IMR-90 (cell line): Measurements from ENCODE around the gene SMPDL3A. TPM values are rescaled to one million over a fixed set of nuclear protein-coding genes. Genes with fewer than 3 reads are reported as not detected.

Experiments used
- ATAC-seq: fragments of 200-7000 bp; cut with Tn5 transposase; 2 replicates; pipeline ENCODE4 v1.9.1; 2020; ENCODE audit warnings: low read depth, mild to moderate bottlenecking, moderate library complexity
- BruUV-seq: library from RNA; stranded (reverse); fragments of 400-500 nt; replicated peaks from 2 replicates; lab custom pipeline; 2021; lab: Mats Ljungman, UMichigan
- CTCF ChIA-PET: fragments of 300-600 bp; formaldehyde crosslinking; extraction: SDS; loops from one replicate; lab custom pipeline; 2021; ENCODE audit warnings: antibody characterized with exemption; lab: Yijun Ruan, JAX
- POLR2A ChIA-PET: fragments of 300-600 bp; sonication (Branson Sonifier 250); formaldehyde crosslinking; loops from one replicate; lab custom pipeline; 2022; ENCODE audit warnings: antibody characterized with exemption; ENCODE audit not compliant: unreplicated experiment; lab: Charles Lee
- DNase-seq: peaks from one replicate; pipeline ENCODE4 v3.0.0; 2013
- H2AFZ ChIP-seq: replicated peaks from 2 replicates; pipeline ENCODE3; 2013; ENCODE audit warnings: low read length, mild to moderate bottlenecking; ENCODE audit not compliant: poor library complexity
- H2AK5ac ChIP-seq: 2 replicates; pipeline ENCODE4 v1.6.1; 2013; ENCODE audit warnings: low read depth, low read length, inconsistent platforms
- H2AK9ac ChIP-seq: replicated peaks from 2 replicates; pipeline ENCODE3; 2013; ENCODE audit warnings: mild to moderate bottlenecking, low read depth, low read length, moderate library complexity; ENCODE audit not compliant: poor library complexity
- H2BK120ac ChIP-seq: 2 replicates; pipeline ENCODE4 v1.6.1; 2013; ENCODE audit warnings: low read depth, low read length, inconsistent platforms
- H2BK15ac ChIP-seq: 3 replicates; pipeline ENCODE4 v1.6.1; 2013; ENCODE audit warnings: low read depth, low read length, inconsistent platforms
- H2BK20ac ChIP-seq: 2 replicates; pipeline ENCODE4 v1.6.1; 2013; ENCODE audit warnings: low read depth, mild to moderate bottlenecking, inconsistent platforms, low read length, moderate library complexity
- H2BK5ac ChIP-seq: 2 replicates; pipeline ENCODE4 v1.6.1; 2013; ENCODE audit warnings: mild to moderate bottlenecking, low read depth, low read length, inconsistent platforms; ENCODE audit not compliant: poor library complexity, severe bottlenecking
- H3K14ac ChIP-seq: replicated peaks from 2 replicates; pipeline ENCODE4 v1.6.1; 2013; ENCODE audit warnings: low read depth, low read length, inconsistent platforms
- H3K18ac ChIP-seq: 2 replicates; pipeline ENCODE4 v1.6.1; 2013; ENCODE audit warnings: low read depth, low read length, control low read depth
- H3K23ac ChIP-seq: 2 replicates; pipeline ENCODE4 v1.6.1; 2013; ENCODE audit warnings: low read depth, low read length, inconsistent platforms
- H3K27ac ChIP-seq: 2 replicates; pipeline ENCODE4 v1.5.1; 2013; ENCODE audit warnings: mild to moderate bottlenecking, control low read depth, low read length; ENCODE audit not compliant: insufficient read depth
- H3K27me3 ChIP-seq: 2 replicates; pipeline ENCODE4 v1.6.1; 2013; ENCODE audit warnings: low read length; ENCODE audit not compliant: control insufficient read depth, insufficient read depth
- H3K36me3 ChIP-seq: 2 replicates; pipeline ENCODE4 v1.6.1; 2013; ENCODE audit warnings: low read length, mixed read lengths; ENCODE audit not compliant: control insufficient read depth, insufficient read depth
- H3K4ac ChIP-seq: 2 replicates; pipeline ENCODE4 v1.6.1; 2013; ENCODE audit warnings: low read depth, low read length, inconsistent platforms
- H3K4me1 ChIP-seq: 2 replicates; pipeline ENCODE4 v1.6.1; 2013; ENCODE audit warnings: low read length, mixed read lengths; ENCODE audit not compliant: control insufficient read depth, insufficient read depth
- H3K4me2 ChIP-seq: 2 replicates; pipeline ENCODE4 v1.6.1; 2013; ENCODE audit warnings: low read depth, mild to moderate bottlenecking, control low read depth, low read length, moderate library complexity
- H3K4me3 ChIP-seq: 2 replicates; pipeline ENCODE4 v1.5.1; 2013; ENCODE audit warnings: low read depth, mild to moderate bottlenecking, control low read depth, low read length, moderate library complexity; ENCODE audit not compliant: insufficient read depth
- H3K56ac ChIP-seq: 2 replicates; pipeline ENCODE4 v1.6.1; 2013; ENCODE audit warnings: low read length, inconsistent platforms; ENCODE audit not compliant: insufficient read depth; ENCODE audit errors: extremely low read depth
- H3K79me1 ChIP-seq, 2 experiments: 2 replicates each; pipeline ENCODE4 v1.6.1; 2013; ENCODE audit warnings: low read length in 2 of 2, inconsistent platforms in 1 of 2, low read depth in 1 of 2
- H3K9ac ChIP-seq: 2 replicates; pipeline ENCODE4 v1.6.1; 2013; ENCODE audit warnings: low read depth, low read length, control low read depth
- H3K9me1 ChIP-seq: 2 replicates; pipeline ENCODE4 v1.6.1; 2013; ENCODE audit warnings: low read length, inconsistent platforms; ENCODE audit not compliant: insufficient read depth
- H3K9me3 ChIP-seq: 2 replicates; pipeline ENCODE4 v1.6.1; 2013; ENCODE audit warnings: low read length; ENCODE audit not compliant: control insufficient read depth, insufficient read depth
- H4K20me1 ChIP-seq: 2 replicates; pipeline ENCODE4 v1.6.1; 2013; ENCODE audit warnings: low read length, inconsistent platforms; ENCODE audit not compliant: insufficient read depth
- H4K5ac ChIP-seq: 2 replicates; pipeline ENCODE4 v1.6.1; 2013; ENCODE audit warnings: mild to moderate bottlenecking, low read depth, low read length, control low read depth
- H4K8ac ChIP-seq, 2 experiments: 2 replicates each; pipeline ENCODE4 v1.6.1; 2013; ENCODE audit warnings: low read depth in 2 of 2, low read length in 2 of 2, control low read depth in 1 of 2, inconsistent platforms in 1 of 2
- H4K91ac ChIP-seq: 2 replicates; pipeline ENCODE4 v1.6.1; 2013; ENCODE audit warnings: low read depth, low read length, inconsistent platforms; ENCODE audit not compliant: insufficient read depth
- BHLHE40 ChIP-seq: fragments of 150-350 bp; IDR thresholded peaks from 2 replicates; pipeline ENCODE4 v1.6.1; 2016; ENCODE audit warnings: mild to moderate bottlenecking, low read depth, low read length
- CEBPB ChIP-seq: IDR thresholded peaks from 2 replicates; pipeline ENCODE4 v1.6.1; 2012; ENCODE audit warnings: low read depth, low read length, improper control_type of control experiment
- CHD1 ChIP-seq: IDR thresholded peaks from 2 replicates; pipeline ENCODE4 v1.6.1; 2012; ENCODE audit warnings: low read depth, low read length, improper control_type of control experiment
- FOS ChIP-seq: fragments of 150-350 bp; IDR thresholded peaks from 2 replicates; pipeline ENCODE4 v1.6.1; 2016; ENCODE audit warnings: low read depth, low read length
- NFE2L2 ChIP-seq: fragments of 150-350 bp; IDR thresholded peaks from 2 replicates; pipeline ENCODE4 v1.6.1; 2016; ENCODE audit warnings: low read depth, mild to moderate bottlenecking, low read length
- POLR2A ChIP-seq: IDR thresholded peaks from 2 replicates; pipeline ENCODE4 v1.6.1; 2012; ENCODE audit warnings: mild to moderate bottlenecking, low read depth, low read length
- RCOR1 ChIP-seq: IDR thresholded peaks from 2 replicates; pipeline ENCODE4 v1.6.1; 2012; ENCODE audit warnings: mild to moderate bottlenecking, low read length, improper control_type of control experiment; ENCODE audit not compliant: insufficient replicate concordance
- RFX5 ChIP-seq: IDR thresholded peaks from 2 replicates; pipeline ENCODE4 v1.8.0; 2012; ENCODE audit warnings: low read depth, mild to moderate bottlenecking, low read length, moderate library complexity
- SMC3 ChIP-seq: fragments of 150-350 bp; IDR thresholded peaks from 2 replicates; pipeline ENCODE4 v1.6.1; 2016; ENCODE audit warnings: low read depth, mild to moderate bottlenecking, antibody characterized with exemption, low read length, moderate library complexity
- WGBS, 2 experiments: methylation state at CpG; one replicate each; pipeline versions ENCODE4 v1.1.5 to v1.1.7; 2013; ENCODE audit warnings: missing lambda C conversion rate in 2 of 2; ENCODE audit not compliant: insufficient read length in 1 of 2; ENCODE audit errors: extremely low coverage in 2 of 2; 5-methylcytosine and 5-hydroxymethylcytosine counted together
- dilution Hi-C: fragments of 300-500 bp; cut with HindIII; formaldehyde crosslinking; loops from one replicate; pipeline ENCODE4 v1.14.3; 2018; ENCODE audit warnings: low sequenced_read_pairs; ENCODE audit not compliant: unreplicated experiment
- in situ Hi-C: fragments of 300-500 bp; cut with MboI; formaldehyde crosslinking; loops from 3 replicates; pipeline ENCODE4 v1.14.3; 2019; ENCODE audit warnings: low sequenced_read_pairs, inconsistent platforms, mixed read lengths
- intact Hi-C: fragments of 100-400 bp; cut with micrococcal nuclease; formaldehyde crosslinking; loops from 2 replicates; pipeline ENCODE4 v1.10.0; 2022
- polyA plus RNA-seq, 3 experiments: library from polyadenylated mRNA; depleted of rRNA; stranded (reverse); fragments of >200 nt; gene quantifications; 2 replicates each; pipeline ENCODE4 v1.2.3, GENCODE V29; 2012; ENCODE audit warnings: low replicate concordance in 1 of 3
- total RNA-seq: library from RNA; depleted of rRNA; stranded (reverse); fragments of >200 nt; gene quantifications from 2 replicates; pipeline ENCODE4 v1.2.3, GENCODE V29; 2012
- TF ChIP-seq, protein P1 (sequence below): fragments of 150-350 bp; IDR thresholded peaks from 2 replicates; pipeline ENCODE4 v1.6.1; 2016; ENCODE audit warnings: low read depth, mild to moderate bottlenecking, low read length, moderate library complexity, borderline replicate concordance

SMPDL3A gene
- total and polyA plus RNA-seq, 2 of the 4 experiments (the other 2 are of a cell fraction) = 9.9 to 14.2 TPM

DNA sequence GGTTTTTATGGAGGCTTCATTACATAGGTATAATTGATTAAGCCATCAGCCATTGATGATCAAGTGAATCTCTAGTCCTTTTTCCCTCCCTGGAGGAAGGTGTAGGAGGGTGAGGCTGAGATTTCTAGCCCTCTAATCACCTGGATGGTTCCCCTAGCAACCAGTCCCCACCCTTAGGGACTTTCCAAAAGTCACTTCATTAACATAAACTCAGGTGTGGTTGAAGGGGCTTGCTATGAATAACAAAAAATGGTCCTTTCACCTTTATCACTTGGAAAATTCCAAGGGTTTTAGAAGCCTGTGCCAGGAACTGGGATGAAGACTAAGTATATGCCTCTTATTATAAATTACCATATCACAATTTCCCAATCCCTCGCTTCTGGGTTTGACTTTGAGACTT, 40.4 kb downstream of the SMPDL3A start:
- intact Hi-C loops = no loop called here
- Histone ChIP-seq H2BK120ac (no peak overlapping the region), H4K8ac (no peak overlapping the region), H3K27ac (no peak overlapping the region), H3K27me3 (peaks cover 6% of the 10 kb centered on the region), H4K20me1 (no peaks in the 10 kb centered on the region), H3K4ac (no peak overlapping the region), H3K36me3 (no peaks in the 10 kb centered on the region), H2BK15ac (no peak overlapping the region), H2BK5ac (no peak overlapping the region), H2BK20ac (no peak overlapping the region), H3K79me1 (no peaks in the 10 kb centered on the region), H3K4me1 (peaks cover 2% of the 10 kb centered on the region; the same call in 1 of the 2 replicates), H3K14ac (no peak overlapping the region), H3K9ac (no peak overlapping the region), H3K4me3 (no peak overlapping the region), H3K9me1 (no peaks in the 10 kb centered on the region), H4K91ac (no peak overlapping the region), H3K56ac (no peak overlapping the region), H3K9me3 (no peaks in the 10 kb centered on the region), H3K4me2 (no peak overlapping the region), H2AFZ (no peak overlapping the region), H3K18ac (no peak overlapping the region), H2AK5ac (no peak overlapping the region), H3K23ac (no peak overlapping the region), H4K5ac (no peak overlapping the region), H2AK9ac (no peak overlapping the region)
- TF ChIP-seq SMC3 = no peak
- no peak for TF ChIP-seq BHLHE40
- TF ChIP-seq FOS = no peak
- no peak for TF ChIP-seq CHD1
- no peak for TF ChIP-seq CEBPB
- no peak for TF ChIP-seq NFE2L2
- no peak for TF ChIP-seq RCOR1
- TF ChIP-seq, protein P1, sequence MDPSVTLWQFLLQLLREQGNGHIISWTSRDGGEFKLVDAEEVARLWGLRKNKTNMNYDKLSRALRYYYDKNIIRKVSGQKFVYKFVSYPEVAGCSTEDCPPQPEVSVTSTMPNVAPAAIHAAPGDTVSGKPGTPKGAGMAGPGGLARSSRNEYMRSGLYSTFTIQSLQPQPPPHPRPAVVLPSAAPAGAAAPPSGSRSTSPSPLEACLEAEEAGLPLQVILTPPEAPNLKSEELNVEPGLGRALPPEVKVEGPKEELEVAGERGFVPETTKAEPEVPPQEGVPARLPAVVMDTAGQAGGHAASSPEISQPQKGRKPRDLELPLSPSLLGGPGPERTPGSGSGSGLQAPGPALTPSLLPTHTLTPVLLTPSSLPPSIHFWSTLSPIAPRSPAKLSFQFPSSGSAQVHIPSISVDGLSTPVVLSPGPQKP = no peak
- no peak for TF ChIP-seq POLR2A
- TF ChIP-seq RFX5 = no peak
- no TSS peak for BruUV-seq
- in situ Hi-C loops = no loop called here
- no peak for ATAC-seq
- DNase-seq = no peak
- ChIA-PET POLR2A (no interaction called here), CTCF (no interaction called here)
- no CpG with 5 or more reads among the region's 1 CpG for WGBS, 2 experiments
- dilution Hi-C loops = no loop called here
